GM18511 (cell line): ENCODE data around the gene TMPRSS5.

ENCODE experiments used
- ATAC-seq: cut with Tn5 transposase; IDR thresholded peaks from one replicate; pipeline ENCODE4 v1.9.1; 2021; ENCODE audit warnings: mild to moderate bottlenecking, moderate library complexity; ENCODE audit not compliant: unreplicated experiment

Gene TMPRSS5

DNA sequence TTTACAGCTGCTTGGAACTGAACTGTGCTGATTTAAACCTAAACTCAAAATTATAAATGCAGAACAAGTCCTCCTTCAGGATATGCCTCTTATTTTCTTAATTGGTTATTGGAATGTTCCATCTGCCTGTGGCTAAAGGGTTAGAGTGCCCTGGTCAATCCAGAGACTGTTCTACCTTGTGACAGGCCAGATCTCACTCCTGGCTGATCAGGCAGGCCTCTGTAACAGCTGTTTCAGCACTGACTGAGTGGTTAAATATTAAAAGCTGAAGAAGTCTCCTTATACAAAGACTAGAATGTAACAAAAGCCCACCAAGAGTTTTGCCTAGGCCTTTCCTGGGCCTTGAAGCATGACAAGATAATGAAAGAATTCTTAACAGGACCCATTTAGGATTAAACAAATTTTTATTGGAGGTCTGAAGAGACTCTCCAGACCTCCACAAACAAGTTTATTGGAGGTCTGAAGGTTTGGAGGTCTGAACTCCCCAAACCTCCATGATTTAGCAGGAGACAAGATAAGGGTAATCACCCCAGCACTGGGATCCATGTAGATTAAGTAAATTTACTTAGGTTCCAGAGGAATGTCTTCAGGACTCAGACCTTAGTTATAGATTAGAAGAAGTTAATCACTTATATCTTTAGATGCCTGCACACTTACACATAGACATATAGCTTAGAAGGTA lies 35.8 kb downstream of the TMPRSS5 start:
- ATAC-seq = no peak

DNA sequence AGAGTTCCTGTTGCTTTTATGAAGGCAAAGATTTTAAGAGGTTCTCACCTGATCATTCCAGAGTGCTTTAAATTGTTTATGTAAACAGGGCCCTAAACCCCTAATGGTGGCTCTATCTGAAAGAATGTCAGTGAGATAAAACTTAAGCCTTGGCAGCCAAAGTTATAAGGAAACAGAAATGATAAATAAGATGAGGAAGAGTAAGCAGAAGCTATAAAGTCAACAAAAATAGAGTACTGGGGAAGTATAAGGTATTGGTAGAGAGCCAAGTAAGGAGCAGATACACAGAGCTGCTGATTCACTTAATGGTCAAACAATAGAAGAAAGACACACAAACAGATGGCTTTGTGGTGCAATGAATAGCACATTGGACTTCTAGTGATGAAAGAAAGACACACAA lies 37.9 kb downstream of the TMPRSS5 start:
- no peak for ATAC-seq

DNA sequence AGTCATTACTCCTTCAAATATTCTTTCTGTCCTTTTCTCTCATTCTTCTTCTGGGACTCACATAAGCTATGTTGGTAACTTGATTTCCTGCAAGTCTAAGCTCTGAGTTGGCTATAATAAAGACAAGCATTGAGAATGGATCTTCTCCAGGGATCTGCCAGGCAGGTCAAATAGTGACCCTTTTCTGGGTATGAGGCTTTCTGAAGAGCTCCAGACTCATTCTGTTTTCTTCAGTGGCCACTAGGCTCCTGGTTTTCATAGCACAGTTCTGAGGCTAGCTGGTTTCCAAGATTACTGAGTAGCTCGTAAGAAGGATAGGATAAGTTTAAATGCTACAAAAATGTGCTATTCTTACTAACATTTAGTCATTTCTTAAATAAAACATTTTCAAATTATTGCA lies 38.3 kb downstream of the TMPRSS5 start:
- no peak for ATAC-seq

DNA sequence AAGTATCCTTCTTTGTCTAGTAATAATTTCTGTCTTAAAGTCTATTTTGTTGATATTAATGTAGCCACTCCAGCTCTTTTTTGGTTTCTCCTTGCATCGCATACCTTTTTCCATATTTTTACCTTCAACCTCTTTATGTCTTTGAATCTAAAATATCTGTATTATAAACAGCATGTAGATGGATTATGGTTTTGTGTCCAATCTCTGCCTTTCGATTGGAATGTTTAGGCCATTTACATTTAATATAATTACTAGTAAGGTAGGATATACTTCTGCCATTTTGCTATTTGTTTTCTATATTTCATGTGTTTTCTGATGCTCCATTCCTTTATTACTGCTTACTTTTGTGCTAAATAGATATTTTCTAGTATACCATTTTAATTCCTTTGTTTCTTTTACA lies 39.5 kb downstream of the TMPRSS5 start:
- ATAC-seq = no peak

DNA sequence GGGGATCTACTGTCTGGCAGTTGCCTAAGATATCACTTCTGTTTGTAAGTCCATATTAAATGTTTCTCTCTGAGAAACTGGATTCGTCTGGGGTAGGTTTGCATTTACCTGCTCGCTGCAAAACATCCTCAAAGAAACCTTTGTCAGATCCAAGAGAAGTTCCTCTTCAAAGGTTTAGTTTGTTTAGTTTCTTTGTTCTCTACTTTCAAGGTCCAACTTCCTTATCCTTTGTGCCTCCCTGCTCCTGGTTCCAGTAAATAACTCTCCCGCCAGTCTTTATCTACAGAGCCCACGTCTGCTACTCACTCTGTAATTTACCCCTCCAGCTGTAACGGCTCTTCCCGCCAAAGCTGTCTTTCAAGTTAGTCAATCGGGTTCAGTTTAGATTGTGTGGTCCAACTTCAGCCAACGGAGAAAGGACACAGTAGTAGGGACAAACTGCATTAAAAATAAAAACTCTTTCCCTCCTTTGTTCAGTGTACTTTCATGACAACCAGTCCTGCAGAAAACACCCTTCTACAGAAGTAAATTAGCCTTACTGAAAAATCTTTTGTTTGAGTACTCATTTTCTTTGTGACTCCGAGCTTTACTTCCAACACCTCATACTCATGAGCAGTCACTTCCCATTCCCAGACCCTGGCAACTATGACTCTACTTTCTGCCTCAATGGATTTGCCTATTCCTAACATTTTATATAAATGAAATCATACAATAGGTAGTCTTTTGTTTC lies 41.0 kb downstream of the TMPRSS5 start:
- no peak for ATAC-seq

DNA sequence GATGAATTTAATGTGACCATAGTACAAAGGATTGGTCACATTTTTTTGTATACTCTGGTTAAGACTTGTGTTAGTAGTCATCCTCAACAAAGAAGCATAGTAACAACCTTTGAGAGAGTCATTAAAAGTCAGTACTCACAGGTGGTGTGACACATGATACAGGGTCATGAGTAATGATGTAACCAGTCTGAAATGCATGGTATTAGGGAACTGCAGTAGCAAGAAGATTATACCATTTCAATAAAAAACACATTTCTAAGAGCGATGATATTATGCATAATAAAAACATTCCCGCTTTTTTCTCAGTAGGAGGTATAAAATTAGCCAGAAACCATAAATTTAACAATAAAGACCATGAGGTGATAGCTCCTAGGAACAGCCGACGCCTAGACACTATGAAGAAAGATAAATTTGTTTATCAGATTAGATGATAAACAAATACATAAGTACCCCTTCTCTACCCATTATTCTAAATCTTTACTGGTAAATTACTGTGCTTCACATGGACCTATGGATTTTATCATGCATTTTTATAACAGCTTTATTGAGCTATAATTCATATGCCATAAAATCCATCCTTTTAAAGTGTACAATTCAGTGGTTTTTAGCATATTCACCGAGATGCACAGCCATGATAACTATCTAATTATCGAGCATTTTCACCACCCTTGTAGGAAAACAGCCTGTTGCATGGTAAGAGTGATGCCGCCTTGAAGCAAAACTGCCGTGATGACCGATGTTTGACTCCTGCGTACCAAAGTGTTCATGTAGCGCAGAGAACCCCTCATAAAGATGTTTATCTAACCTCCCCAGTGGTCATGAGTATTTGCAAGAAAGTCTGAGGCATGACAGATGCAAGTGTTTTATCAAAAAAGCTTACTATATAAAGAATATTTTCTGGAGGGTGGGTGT lies 41.8 kb downstream of the TMPRSS5 start:
- ATAC-seq = no peak

DNA sequence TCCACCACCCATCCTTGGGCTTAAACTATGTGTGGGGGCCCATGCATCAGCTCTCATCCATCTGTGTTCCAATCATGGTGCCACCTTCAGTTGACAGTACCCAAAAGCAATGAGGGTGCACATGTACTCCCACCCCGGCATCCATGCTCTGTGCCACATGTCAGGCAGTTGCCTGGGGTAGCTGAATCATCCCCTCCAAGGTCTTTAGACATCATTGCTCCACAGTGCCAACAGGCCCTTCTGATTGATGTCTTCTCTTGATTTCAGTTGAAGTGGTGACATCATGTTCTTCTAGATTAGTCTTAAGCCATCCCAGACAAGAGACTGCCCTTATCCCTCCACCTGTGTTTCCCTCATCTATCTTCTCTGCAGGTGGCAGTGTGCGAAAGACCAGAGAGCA lies 42.5 kb downstream of the TMPRSS5 start:
- no peak for ATAC-seq

DNA sequence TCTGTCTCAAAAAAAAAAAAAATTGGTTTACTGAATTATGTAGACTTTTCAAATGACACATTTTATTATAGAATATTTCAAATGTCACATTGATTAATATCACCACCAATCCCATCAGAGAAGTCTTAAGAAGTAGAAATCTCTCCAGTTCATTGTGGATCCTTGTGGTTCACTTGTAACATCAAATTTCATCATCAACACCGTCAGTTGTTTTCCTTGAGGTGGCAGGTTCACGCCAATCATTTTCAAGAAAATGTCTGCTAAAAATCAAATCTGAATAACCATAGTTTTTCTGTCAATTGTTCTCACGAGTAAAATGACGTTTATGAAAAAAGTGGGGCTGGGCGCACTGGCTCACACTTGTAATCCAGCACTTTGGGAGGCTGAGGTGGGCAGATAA lies 50.3 kb downstream of the TMPRSS5 start:
- no peak for ATAC-seq

DNA sequence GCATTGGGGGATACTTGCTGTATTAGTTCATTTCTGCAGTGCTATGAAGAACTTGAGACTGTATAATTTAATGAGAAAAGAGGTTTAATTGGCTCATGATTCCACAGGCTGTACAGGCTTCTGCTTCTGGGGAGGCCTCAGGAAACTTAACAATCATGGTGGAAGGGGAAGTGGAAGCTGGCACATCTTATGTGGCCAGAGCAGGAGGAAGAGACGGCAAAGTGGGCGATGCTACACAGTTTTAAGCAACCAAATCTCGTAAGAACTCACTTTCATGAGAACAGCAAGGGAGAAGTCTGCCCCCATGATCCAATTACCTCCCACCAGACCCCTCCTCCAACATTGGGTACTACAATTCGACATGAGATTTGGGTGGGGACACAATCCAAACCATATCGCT lies 55.1 kb downstream of the TMPRSS5 start:
- no peak for ATAC-seq

DNA sequence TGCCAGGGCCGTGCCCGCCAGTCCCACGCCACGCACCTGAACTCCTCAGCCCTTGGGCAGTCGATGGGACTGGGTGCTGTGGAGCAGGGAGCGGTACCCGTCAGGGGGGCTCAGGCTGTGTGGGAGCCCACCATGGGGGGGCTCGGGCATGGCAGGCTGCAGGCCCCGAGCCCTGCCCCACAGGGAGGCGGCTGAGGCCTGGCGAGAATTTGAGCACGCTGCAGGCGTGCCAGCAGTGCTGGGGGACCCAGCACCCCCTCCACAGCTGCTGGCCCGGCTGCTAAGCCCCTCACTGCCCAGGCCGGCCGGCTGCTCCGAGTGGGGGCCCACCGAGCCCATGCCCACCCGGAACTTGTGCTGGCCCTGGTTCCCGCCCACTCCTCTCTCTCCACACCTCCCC lies 56.8 kb downstream of the TMPRSS5 start:
- ATAC-seq = no peak

DNA sequence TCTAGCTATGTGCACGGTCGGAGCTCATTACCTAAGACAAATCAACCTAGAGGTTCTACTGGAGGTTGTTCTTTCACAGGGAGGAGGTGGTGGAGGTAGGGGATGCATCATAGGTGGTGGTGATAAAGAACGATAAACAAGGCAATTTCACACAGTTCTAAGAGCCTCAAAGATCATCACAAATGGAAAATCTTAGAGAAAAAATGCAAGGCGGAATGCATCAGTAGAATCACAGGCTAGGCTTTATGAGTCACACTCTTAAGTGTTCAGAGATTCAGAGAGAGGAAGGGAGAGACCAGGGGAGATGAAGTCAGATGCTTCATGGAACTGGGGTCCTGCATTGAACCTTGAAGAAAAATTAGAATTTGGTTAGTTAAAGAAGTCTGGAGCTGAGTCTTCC lies 58.3 kb downstream of the TMPRSS5 start:
- ATAC-seq = no peak

DNA sequence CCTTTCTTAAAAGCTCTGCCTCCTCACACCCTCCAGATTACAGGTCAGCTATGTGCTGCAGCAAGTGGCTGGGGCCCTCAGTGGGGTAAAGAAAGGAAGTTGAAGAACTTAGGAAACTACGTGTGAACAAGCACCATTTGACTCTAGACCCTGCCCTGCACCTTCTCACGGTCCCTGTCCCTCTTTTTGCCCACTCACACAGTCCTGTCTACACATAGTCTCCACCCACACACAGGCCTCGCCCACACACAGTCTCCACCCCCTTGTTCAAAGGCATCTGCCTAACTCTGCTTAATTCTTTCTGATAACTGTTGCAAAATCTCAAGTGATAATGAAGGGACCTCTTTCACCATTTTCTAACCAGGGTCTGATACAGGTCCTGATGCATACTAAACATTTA lies 59.0 kb downstream of the TMPRSS5 start:
- no peak for ATAC-seq

DNA sequence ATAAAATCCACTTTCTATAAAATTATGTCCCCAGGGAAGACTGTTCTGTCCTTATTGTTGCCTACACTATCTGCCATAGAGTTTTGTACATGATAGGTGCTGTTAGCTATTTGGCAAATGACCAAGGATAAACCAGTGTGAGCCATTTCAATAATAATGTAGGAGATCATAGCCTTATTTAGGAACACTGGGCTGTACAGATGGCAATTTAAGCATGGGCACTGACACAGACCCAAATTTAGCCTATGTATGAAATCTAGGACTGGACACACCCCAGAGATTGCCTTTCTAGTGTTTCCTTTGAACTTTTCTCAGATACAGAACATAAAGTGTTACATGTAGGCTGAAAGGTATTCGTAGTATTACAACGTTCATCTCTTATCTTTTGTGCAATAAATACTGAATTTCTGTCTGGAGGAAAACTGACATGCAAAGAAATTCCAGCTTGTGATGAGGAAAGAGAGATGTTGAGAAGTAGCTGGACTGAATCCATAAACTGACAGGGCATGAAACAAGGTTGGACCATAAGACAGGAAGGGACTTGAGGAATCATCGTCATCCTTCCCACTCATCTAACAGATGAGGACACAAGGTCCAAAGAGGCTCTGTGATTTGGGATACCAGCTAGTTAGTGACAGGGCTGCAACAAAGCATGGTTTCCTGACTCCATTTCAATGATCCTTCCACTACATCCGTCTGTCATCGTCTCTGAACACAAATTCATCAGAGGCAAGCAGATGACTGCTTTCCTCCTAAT lies 60.3 kb downstream of the TMPRSS5 start:
- no peak for ATAC-seq

DNA sequence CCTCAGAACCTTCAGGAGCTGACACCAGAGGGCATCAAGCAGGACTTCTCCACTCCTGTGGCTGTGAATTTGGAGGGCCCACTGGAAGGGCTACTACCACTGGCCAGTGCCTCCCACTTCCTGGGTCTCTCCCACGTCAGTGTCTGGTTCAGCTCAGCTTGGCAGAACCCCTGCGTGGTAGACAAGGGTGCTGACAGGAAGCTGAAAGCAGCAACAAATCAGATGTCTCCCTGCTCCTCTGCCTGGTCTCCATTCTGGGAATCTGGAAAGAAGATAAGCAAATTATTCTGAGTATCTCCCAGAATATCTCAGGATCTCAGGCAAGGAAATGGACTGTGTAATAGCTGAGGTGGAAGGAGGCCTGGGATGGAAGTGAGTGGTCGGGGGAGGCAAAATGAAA lies 61.5 kb downstream of the TMPRSS5 start:
- ATAC-seq = no peak

DNA sequence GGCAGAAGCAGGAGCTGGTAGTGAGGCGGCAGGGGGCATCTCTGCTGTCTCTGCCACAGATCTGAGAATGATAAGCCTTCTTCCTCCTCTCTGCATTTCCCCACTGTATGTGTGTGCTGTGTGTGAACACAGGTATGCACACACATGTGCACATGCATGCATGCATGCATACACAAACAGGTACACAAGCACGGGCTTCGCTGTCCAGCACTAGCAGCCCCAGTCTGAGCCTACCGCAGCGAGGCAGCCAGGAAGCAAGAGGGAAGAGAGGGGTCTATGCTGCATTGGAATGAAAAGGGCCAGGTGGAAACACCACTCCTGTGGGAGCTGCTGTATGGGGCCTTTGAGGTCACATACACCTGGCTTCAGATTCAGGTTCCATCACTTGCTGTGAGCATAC lies 62.4 kb downstream of the TMPRSS5 start:
- no peak for ATAC-seq

DNA sequence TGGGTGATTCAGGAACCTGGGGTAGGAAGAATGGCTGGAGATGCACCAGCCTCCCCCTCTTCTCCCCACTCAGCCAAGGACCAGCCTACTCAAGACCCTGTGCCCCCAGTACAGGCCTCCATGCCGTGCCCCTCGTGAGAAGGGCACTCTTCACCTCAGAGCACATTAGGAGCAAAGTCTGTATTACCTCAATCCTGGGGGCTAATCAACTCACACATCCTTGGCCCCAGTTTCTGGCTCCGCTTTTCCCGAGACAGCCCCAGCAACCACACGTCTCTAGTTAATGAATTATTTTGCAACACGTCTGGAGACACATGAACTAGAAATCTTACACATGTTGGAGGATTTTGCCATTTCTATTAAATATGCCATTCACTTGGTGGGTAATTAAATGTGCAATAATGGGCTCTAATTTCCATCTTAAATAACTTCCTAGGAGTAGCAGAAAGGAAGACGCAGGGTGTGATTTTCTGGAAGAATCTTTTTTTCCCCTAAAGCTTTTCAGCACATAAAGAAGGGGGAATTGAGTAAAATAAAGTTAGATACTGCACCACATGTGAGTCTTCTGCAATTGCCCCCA lies 63.0 kb downstream of the TMPRSS5 start:
- ATAC-seq = no peak

DNA sequence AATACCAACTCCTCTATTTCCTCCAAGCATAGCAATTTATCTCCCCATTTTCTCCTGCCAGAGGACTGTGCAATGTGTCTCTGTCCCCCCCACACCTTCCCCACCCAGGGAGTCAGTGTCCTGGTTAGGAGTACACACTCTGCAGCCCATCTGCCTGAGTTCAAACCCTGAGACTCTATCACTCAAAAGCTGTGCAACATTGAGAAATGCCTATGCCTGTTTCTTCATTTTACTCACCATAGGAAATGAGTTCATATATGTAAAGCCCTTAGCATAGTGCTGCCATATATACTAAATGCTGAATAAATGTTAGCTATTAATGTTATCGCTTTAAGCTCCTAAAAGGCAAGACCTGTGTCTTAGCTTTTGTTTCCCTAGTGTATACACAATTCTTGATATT lies 64.0 kb downstream of the TMPRSS5 start:
- no peak for ATAC-seq

DNA sequence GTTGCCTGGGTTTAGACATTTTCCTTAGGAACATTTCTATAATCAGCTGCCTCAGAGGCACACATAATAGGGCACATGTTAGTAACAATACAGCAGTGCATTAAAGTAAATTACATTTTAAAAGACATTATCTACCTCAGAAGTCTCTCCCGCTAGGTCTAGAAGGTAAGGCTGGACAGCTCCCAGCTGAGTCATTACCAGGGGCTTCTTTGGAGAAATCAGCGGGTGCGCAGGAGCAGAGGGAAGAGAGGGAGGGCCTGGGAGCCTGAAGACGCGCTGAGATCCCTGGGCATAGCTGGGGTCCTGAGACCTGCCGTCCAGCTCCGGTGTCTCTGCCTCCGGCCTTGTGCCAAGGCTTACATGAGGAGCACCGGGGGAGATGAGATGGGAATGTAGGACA lies 67.7 kb downstream of the TMPRSS5 start:
- ATAC-seq = no peak

DNA sequence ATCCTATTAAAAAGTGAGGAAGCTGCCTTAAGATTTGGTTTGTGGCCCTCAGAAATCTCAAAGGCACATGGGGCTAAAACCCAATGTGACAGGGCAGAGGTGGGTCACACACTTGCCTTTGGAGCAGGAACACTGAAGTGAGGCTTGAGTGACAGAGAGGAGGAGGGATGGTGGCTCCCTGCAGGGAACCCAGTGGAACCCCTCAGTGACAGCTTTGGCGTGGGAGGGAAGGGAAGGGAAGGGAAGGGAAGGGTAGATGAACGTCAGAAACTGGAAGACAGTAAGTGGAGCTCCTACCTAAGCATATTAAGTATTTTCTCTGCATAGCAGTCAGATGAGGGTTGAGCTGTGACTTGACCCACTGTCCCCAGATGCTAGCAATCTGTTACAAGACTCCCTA lies 68.5 kb downstream of the TMPRSS5 start:
- ATAC-seq = no peak
